Ramos (cell line): ENCODE results near the gene PPP4R3B.
"Not testable (repeated sequence)": the region's sequence is repeated elsewhere in the genome, so short reads cannot be mapped to it uniquely, and the experiment has no call there.

Experiments used
- in situ Hi-C: fragments of 300-500 bp; cut with MboI; formaldehyde crosslinking; loops from one replicate; pipeline ENCODE4 v1.14.3; 2022; ENCODE audit warnings: low sequenced_read_pairs; ENCODE audit not compliant: unreplicated experiment

The PPP4R3B gene

GRCh38 chr2:55598056-55598795 lies 19.2 kb downstream of the PPP4R3B start:
- in situ Hi-C loops = no loop called here

GRCh38 chr2:55596795-55597194 lies 20.6 kb downstream of the PPP4R3B start:
- in situ Hi-C loops = not testable (repeated sequence)

- in situ Hi-C loops = no loop called here
These were observed 21.9 kb downstream of the PPP4R3B start for GRCh38 chr2:55595536-55595935.

GRCh38 chr2:55592130-55592529 lies 25.3 kb downstream of the PPP4R3B start:
- in situ Hi-C loops = no loop called here

- in situ Hi-C loops = no loop called here
These were observed 26.5 kb downstream of the PPP4R3B start for GRCh38 chr2:55590810-55591440.

- in situ Hi-C loops = no loop called here
These were observed 31.9 kb downstream of the PPP4R3B start for GRCh38 chr2:55585451-55586080.

- in situ Hi-C loops = no loop called here
These were observed 35.4 kb downstream of the PPP4R3B start for GRCh38 chr2:55581874-55582547.

- in situ Hi-C loops = no loop called here
These were observed 36.0 kb downstream of the PPP4R3B start for GRCh38 chr2:55581435-55581834.

- in situ Hi-C loops = not testable (repeated sequence)
These were observed 48.4 kb downstream of the PPP4R3B start for GRCh38 chr2:55569002-55569401.

GRCh38 chr2:55567298-55567697 lies 50.1 kb downstream of the PPP4R3B start:
- in situ Hi-C loops = no loop called here

- in situ Hi-C loops = no loop called here
These were observed 51.8 kb downstream of the PPP4R3B start for GRCh38 chr2:55565613-55566012.

- in situ Hi-C loops = no loop called here
These were observed 56.6 kb downstream of the PPP4R3B start for GRCh38 chr2:55560855-55561254.

- in situ Hi-C loops = no loop called here
These were observed 60.6 kb downstream of the PPP4R3B start for GRCh38 chr2:55556809-55557208.

GRCh38 chr2:55555977-55556376 lies 61.4 kb downstream of the PPP4R3B start:
- in situ Hi-C loops = no loop called here

GRCh38 chr2:55553321-55553720 lies 64.1 kb downstream of the PPP4R3B start:
- in situ Hi-C loops = no loop called here

- in situ Hi-C loops = no loop called here
These were observed 66.9 kb downstream of the PPP4R3B start for GRCh38 chr2:55550368-55551102.

GRCh38 chr2:55547679-55548078 lies 69.7 kb downstream of the PPP4R3B start:
- in situ Hi-C loops = not testable (repeated sequence)

- in situ Hi-C loops = no loop called here
These were observed 70.4 kb downstream of the PPP4R3B start for GRCh38 chr2:55547001-55547400.

- in situ Hi-C loops = no loop called here
These were observed 86.8 kb downstream of the PPP4R3B start for GRCh38 chr2:55530539-55531081.

- in situ Hi-C loops = no loop called here
These were observed 91.2 kb downstream of the PPP4R3B start for GRCh38 chr2:55526174-55526573.
